HG03159 (cell line): Measurements from ENCODE around the gene SH2D5.
"Not testable (repeated sequence)": the region's sequence is repeated elsewhere in the genome, so short reads cannot be mapped to it uniquely, and the experiment has no call there.

ENCODE experiments used
- ATAC-seq: cut with Tn5 transposase; IDR thresholded peaks from one replicate; pipeline ENCODE4 v1.9.1; 2021; ENCODE audit warnings: mild to moderate bottlenecking, moderate library complexity; ENCODE audit not compliant: unreplicated experiment

Gene SH2D5

GRCh38 chr1:20696397-20697333 lies 35.8 kb downstream of the SH2D5 start:
- ATAC-seq = peak; percentile 73

- no peak for ATAC-seq
Measured at GRCh38 chr1:20695515-20695914, 37.0 kb downstream of the SH2D5 start.

- no peak for ATAC-seq
Measured at GRCh38 chr1:20693623-20694022, 38.9 kb downstream of the SH2D5 start.

- no peak for ATAC-seq
Measured at GRCh38 chr1:20691872-20692271, 40.6 kb downstream of the SH2D5 start.

- ATAC-seq = no peak
Measured at GRCh38 chr1:20689645-20690056, 42.9 kb downstream of the SH2D5 start.

- no peak for ATAC-seq
Measured at GRCh38 chr1:20686883-20687725, 45.4 kb downstream of the SH2D5 start.

- ATAC-seq = no peak
Measured at GRCh38 chr1:20685741-20686140, 46.8 kb downstream of the SH2D5 start.

GRCh38 chr1:20685099-20685662 lies 47.3 kb downstream of the SH2D5 start:
- ATAC-seq = no peak

- ATAC-seq = no peak
Measured at GRCh38 chr1:20684651-20685050, 47.9 kb downstream of the SH2D5 start.

- no peak for ATAC-seq
Measured at GRCh38 chr1:20684050-20684620, 48.4 kb downstream of the SH2D5 start.

GRCh38 chr1:20683614-20684013 lies 48.9 kb downstream of the SH2D5 start:
- ATAC-seq = no peak

- ATAC-seq = no peak
Measured at GRCh38 chr1:20682571-20683236, 49.8 kb downstream of the SH2D5 start.

- no peak for ATAC-seq
Measured at GRCh38 chr1:20681999-20682398, 50.5 kb downstream of the SH2D5 start.

- no peak for ATAC-seq
Measured at GRCh38 chr1:20680269-20680668, 52.2 kb downstream of the SH2D5 start.

- ATAC-seq = no peak
Measured at GRCh38 chr1:20678599-20678998, 53.9 kb downstream of the SH2D5 start.

- ATAC-seq = not testable (repeated sequence)
Measured at GRCh38 chr1:20673626-20674025, 58.9 kb downstream of the SH2D5 start.

GRCh38 chr1:20672265-20672632 lies 60.3 kb downstream of the SH2D5 start:
- no peak for ATAC-seq

- no peak for ATAC-seq
Measured at GRCh38 chr1:20670936-20671335, 61.6 kb downstream of the SH2D5 start.
